Mesodermal cell (in vitro differentiated cells): ENCODE measurements around the gene TYW1B.
"Not testable (repeated sequence)": the region's sequence is repeated elsewhere in the genome, so short reads cannot be mapped to it uniquely, and the experiment has no call there.

Experiments used
- H3K27ac ChIP-seq: 2 replicates; pipeline ENCODE4 v1.7.0; 2013; ENCODE audit warnings: mild to moderate bottlenecking, low read depth, low read length, moderate library complexity; ENCODE audit not compliant: severe bottlenecking
- H3K36me3 ChIP-seq: 2 replicates; pipeline ENCODE4 v1.7.1; 2013; ENCODE audit warnings: mild to moderate bottlenecking, low read length, moderate library complexity; ENCODE audit not compliant: control insufficient read depth, insufficient read depth
- H3K4me1 ChIP-seq: one replicate; pipeline ENCODE4 v1.7.1; 2013; ENCODE audit warnings: mild to moderate bottlenecking, low read length; ENCODE audit not compliant: insufficient read depth, control insufficient read depth, poor library complexity, severe bottlenecking
- H3K4me3 ChIP-seq: 2 replicates; pipeline ENCODE4 v1.7.0; 2013; ENCODE audit warnings: low read length, control low read depth, mild to moderate bottlenecking; ENCODE audit not compliant: insufficient read depth, poor library complexity, severe bottlenecking; ENCODE audit errors: extremely low read depth
- H3K9me3 ChIP-seq: 2 replicates; pipeline ENCODE4 v1.7.1; 2013; ENCODE audit warnings: mild to moderate bottlenecking, low read length, moderate library complexity; ENCODE audit not compliant: control insufficient read depth
- WGBS, 2 experiments: methylation state at CpG; one replicate each; pipeline ENCODE4 v1.1.5; 2013; ENCODE audit warnings: missing lambda C conversion rate in 2 of 2; ENCODE audit not compliant: insufficient coverage in 2 of 2; 5-methylcytosine and 5-hydroxymethylcytosine counted together

TYW1B gene

DNA sequence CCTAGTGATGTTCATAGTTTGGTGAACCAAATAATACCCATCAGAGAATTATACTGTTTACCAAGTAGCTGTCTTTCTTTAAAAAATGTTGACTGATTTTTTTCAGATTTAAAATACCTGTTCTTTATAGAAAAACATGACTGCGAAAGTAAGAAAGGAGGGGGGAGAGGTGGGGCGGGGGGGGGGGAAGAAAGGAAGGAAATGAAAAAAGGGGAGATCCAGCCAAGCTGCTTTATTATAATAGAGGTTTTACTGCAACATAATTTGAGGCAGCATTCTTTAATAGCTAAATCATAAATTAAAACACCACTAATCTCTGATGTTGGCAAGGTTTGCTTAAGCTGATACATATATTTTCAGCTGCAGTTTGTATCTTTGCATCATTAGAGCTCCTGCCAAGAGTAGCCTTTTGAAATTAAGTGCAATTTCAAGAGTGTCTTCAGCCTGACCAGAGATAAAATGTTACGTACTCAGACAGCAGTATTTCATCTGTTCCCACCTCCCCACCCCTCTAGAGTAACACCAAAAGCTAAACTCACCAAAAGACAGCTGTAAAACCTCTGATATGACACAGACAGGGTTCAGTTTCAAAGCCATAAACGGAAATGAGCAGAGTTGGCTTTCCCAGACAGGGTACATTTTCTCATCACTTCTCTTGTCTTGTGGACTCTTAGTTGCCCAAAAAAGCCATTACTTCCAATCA is 202.1 kb downstream of the TYW1B start:
- not testable (repeated sequence) for H3K36me3 ChIP-seq, H3K9me3 ChIP-seq, H3K27ac ChIP-seq, H3K4me1 ChIP-seq, H3K4me3 ChIP-seq
- 60% methylated on average over 1 of the region's 4 CpGs; no CpG with 5 or more reads in 1 of the 2 experiments for WGBS, 2 experiments

DNA sequence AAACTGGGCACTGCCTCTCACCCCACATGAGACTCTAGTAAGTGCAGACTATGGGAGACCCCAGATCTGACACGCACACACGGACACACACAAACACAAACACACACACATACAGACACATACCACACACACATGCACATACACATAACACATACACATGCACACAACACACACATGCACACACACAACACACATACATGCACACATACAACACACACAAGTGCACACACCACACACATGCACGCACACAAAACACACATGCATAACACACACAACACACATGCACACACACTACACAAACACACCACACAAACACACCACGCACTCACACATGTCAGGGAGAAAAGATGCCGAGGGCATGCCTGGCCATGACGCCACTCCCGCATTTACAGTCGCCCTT is 205.5 kb downstream of the TYW1B start:
- no peaks in the 10 kb centered on the region for H3K4me1 ChIP-seq
- H3K4me3 ChIP-seq: no peak overlapping the region
- 67 to 86% methylated on average over 2 of the region's 8 CpGs for WGBS, 2 experiments
- H3K9me3 ChIP-seq: no peaks in the 10 kb centered on the region
- H3K36me3 ChIP-seq: no peaks in the 10 kb centered on the region
- no peak overlapping the region for H3K27ac ChIP-seq

DNA sequence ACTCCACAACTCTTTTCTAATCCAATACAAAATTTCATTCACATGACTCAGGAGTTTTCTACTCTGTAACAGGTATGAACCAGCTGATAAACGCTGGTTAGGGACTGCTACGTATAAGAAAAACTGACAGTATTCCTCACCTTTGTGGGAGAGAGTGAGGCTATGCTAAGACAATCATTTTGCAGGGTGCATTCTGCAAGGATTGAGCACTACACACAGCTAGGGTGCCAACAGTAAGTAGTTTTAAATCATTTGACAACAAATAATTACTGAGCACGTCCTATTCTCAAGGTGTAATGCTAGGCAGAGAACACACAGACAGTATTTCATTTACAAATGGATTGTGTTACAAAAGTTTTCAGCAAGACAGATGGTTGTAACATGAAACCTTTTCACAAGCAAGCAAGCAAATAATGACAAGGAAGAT is 206.2 kb downstream of the TYW1B start:
- H3K27ac ChIP-seq, H3K4me1 ChIP-seq, H3K4me3 ChIP-seq, H3K9me3 ChIP-seq, H3K36me3 ChIP-seq: not testable (repeated sequence)
- 67% methylated on average over 2 of the region's 3 CpGs; no CpG with 5 or more reads in 1 of the 2 experiments for WGBS, 2 experiments

DNA sequence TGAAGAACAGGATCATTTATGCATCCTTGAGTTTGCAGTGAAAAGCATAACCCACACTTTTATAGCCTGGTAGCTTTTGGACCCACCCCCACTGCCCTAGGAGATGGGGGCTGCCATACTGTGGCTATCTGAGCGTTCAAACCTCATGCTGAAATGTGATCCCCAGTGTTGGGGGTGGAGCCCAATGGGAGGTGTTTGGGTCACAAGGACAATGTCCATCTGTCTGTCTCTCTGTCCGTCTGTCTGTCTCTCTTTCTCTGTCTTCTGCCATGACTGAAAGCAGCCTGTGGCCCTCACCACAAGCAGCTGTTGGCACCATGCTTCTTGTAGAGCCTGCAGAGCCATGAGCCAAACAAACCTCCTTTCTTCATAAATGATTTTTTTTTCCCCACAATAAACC is 207.1 kb downstream of the TYW1B start:
- WGBS, 2 experiments: 90 to 100% methylated on average over 1 of the region's 2 CpGs
- H3K4me1 ChIP-seq, H3K36me3 ChIP-seq, H3K27ac ChIP-seq, H3K9me3 ChIP-seq, H3K4me3 ChIP-seq: not testable (repeated sequence)

DNA sequence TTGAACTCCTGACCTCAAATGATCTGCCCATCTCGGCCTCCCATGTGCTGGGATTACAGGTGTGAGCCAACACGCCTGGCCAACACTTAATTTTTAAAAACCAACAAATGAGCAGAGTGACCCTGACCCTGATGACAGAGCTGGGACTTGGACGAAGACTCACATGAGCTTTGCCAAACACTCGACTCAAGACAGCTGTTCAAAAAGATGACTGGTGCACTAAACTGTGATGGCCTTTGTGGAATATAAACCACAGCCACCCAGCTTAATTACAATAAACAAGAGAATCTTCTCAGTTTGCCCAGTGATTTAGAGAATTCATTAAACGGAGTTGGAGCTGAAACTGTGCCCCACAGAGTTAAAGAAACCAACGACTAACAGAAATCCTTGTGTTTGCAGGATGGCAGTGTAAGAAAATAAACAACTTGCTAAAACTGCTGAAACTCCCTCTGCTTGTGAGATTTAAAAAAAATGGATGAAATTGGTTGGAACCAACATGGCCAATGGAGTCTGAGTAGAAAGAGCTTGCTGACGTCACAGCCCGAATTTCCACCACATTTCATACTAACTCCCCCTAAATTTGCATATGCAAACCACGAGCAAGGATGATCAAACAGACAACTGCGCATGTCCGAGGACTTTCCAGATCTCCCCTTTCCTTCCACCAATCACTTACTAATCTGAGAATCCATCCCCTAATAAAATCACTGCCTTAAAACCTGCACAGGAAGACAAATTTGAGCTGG is 209.4 kb downstream of the TYW1B start:
- WGBS, 2 experiments: 80 to 93% methylated on average over 3 to 5 of the region's 11 CpGs
- H3K36me3 ChIP-seq, H3K9me3 ChIP-seq, H3K4me1 ChIP-seq, H3K4me3 ChIP-seq, H3K27ac ChIP-seq: not testable (repeated sequence)

DNA sequence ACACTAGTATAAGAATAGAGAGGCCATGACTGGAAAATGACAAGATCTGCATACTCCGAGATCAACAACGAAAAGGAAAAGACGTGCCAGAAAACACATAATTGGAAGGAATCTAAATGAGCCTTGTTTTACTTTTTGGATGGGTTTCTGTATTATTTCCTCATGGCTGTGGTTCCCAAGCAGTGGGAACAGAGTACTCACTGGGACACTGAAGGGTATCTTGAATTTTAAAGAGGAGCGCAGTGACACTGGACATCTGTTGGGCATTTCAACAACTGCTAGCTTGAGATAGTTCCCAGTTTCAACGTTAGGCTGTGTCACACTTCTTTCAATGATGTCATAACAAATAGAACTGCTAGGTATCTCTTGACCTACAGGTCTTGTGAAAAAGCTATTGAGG is 218.2 kb downstream of the TYW1B start:
- H3K27ac ChIP-seq, H3K4me3 ChIP-seq, H3K36me3 ChIP-seq, H3K9me3 ChIP-seq, H3K4me1 ChIP-seq: not testable (repeated sequence)
- WGBS, 2 experiments: 100% methylated on average over 2 to 4 of the region's 5 CpGs

DNA sequence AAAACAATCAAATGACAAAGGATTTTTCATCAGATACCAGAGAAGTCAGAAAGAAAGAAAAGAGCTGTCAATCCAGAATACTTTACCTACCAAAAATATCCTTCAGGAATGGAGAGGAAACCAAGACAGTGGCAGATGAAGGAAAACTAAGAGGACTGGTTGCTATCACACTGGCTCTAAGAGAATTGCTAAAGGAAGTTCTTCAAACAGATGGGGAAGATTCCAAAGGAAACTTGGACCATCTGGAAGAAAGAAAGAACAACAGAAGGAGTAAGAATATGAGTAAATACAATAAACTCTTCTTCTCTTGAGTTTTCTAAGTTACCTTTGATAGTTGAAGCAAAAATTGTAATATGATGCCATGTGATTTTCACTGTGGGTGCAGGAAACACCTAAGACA is 220.0 kb downstream of the TYW1B start:
- H3K4me1 ChIP-seq, H3K36me3 ChIP-seq, H3K27ac ChIP-seq, H3K4me3 ChIP-seq, H3K9me3 ChIP-seq: not testable (repeated sequence)

DNA sequence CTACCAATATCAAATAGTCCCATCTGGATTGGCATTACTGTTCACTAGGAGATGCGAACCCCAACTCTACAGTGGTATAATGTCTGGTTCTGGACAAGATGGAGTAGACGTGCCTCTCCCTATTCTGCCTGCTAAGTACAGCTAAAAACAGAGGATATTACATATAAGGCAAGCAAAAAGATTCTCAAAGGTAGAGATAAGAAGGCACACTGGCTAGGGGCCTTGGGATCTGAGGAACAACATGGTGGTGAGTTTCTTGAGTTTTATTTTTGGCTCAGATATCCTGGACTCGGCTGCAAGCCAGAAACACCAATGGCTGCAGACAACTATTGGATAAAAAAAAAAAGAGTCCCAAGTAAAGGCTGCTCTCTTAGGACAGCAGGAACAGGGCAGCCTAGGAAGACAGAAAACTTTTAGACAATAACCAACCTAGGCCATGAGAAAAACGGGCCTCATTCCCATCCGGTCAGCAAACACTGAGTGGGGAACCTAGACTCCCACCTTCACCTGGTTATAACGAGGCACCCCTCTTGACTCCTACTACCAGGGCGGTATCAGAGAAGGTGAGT is 222.1 kb downstream of the TYW1B start:
- WGBS, 2 experiments: 89 to 100% methylated on average over 1 to 3 of the region's 7 CpGs
- H3K36me3 ChIP-seq, H3K4me1 ChIP-seq, H3K27ac ChIP-seq, H3K9me3 ChIP-seq, H3K4me3 ChIP-seq: not testable (repeated sequence)

DNA sequence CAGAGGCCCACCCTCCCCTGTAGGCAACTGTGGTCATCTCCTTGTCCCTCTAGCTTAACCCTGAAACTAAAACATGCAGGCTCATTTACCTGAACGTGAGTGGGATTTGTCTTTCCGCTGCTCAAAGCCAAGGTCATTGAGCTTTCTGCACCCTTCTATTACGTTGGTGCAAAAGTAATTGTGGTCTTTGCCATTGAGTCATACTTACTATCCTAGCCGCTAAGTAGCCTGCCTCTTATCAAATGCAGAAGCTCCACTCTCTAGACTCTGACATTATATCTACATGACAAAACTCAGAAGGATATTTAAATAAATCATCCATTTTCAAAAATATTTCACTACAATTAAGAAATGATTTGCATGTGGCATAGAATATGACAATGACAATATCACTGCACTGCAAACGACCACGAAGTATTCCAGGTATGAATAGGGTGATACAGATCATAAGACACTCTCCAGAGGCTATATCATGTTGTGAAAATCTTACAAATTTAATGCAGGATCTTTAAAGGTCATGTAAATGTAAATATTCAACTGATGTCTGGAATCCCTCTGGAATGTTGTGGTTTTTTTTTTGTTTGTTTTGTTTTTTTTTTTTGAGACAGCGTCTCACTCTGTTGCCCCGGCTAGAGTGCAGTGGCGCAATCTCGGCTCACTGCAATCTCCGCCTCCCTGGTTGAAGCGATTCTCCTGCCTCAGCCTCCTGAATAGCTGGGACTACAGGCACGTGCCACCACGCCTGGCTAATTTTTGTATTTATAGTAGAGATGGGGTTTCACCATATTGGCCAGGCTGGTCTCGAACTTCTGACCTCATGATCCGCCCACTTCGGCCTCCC is 223.0 kb downstream of the TYW1B start:
- not testable (repeated sequence) for H3K27ac ChIP-seq, H3K9me3 ChIP-seq, H3K36me3 ChIP-seq, H3K4me3 ChIP-seq, H3K4me1 ChIP-seq
- 91 to 93% methylated on average over 3 to 11 of the region's 17 CpGs for WGBS, 2 experiments

DNA sequence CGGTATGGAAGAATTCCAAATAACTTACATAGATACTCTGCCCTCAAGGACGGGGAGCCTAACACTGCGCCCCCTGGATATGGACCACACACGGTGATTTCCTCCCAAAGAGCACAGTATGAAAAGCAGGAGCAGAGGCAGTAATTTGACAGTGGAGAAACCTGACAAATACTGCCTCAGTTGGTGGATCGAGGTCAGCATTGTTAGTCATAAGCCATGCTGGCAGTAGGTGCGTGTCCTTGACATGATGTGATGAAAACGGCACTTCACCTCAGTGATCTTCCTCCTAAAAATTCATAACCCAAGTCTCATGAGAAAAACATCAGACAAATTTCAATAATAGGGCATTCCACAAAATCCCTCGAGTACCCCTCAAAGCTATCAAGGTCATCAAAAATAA is 224.5 kb downstream of the TYW1B start:
- H3K9me3 ChIP-seq, H3K4me1 ChIP-seq: not testable (repeated sequence)

More for the DNA sequence above, 224.5 kb downstream of the TYW1B start:
- 96 to 100% methylated on average over 3 to 4 of the region's 8 CpGs for WGBS, 2 experiments
- H3K27ac ChIP-seq, H3K4me3 ChIP-seq, H3K36me3 ChIP-seq: not testable (repeated sequence)
